ENCODE results near the gene IRX2.

IRX2 gene

GRCh38 chr5:2697041-2697440 is 54.4 kb downstream of the IRX2 start:
- no peak for DNase-seq (ENCODE audit: low read depth in 3 of 3)
